ENCODE results near the gene SIDT1. TPM values are rescaled to one million over a fixed set of nuclear protein-coding genes. Genes with fewer than 3 reads are reported as not detected.

Gene SIDT1
- total and polyA plus RNA-seq, 5 donors = 0.16 to 1.9 (median 0.66) TPM

DNA sequence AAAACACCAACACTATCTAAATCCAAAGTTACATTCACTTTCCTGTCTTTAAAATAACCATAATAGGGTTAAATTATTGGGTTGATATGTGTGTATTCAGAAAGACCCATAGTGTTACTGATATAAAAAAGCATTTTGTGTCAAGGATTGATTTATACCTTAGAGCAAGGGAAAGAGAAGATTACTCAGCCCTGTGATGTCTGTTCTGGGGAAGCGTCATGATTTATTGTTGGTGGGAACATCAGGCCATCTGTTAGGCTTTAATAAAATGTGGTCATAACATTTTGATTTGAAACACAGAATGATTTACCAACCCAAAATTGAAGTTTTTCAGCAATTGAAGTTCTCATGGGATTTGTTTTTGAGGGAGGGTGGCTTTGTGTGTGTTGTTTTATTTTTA is 33.2 kb downstream of the SIDT1 start:
- Histone ChIP-seq H3K27ac (ENCODE audit: low read length) (no peak overlapping the region), H3K9me3 (ENCODE audit: control insufficient read depth, low read length) (no peaks in the 10 kb centered on the region), H3K27me3 (ENCODE audit: control insufficient read depth, insufficient read depth) (no peaks in the 10 kb centered on the region), H3K4me1 (ENCODE audit: control insufficient read depth, insufficient read depth, low read length) (peaks cover 1% of the 10 kb centered on the region), H3K4me3 (ENCODE audit: low read length) (no peak overlapping the region)
- DNase-seq (no peak), ATAC-seq (no peak)
- 78% methylated on average over 1 of the region's 1 CpG for WGBS
- intact Hi-C loops (cut with DNase I) = no loop called here

DNA sequence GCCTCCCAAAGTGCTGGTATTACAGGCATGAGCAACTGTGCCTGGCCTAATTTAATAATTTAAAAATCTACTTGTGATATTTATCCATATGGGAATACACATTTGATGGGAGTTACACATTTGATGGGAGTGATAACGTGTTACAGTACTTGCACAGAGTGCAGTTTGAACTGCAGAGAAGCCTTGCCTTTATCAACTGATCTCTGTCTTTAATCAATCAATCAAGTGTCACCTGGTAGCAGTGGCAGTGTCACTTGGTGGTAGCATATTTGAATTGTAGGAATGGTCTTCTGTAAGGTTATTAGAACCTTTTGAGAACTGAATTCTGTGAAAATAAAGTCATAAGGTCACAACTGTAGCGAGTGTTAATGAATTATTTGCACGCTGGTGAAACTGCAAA is 37.8 kb downstream of the SIDT1 start:
- ATAC-seq = no peak
- Histone ChIP-seq H3K27me3 (ENCODE audit: control insufficient read depth, insufficient read depth) (no peaks in the 10 kb centered on the region), H3K4me1 (ENCODE audit: control insufficient read depth, insufficient read depth, low read length) (no peaks in the 10 kb centered on the region), H3K4me3 (ENCODE audit: low read length) (no peak overlapping the region), H3K9me3 (ENCODE audit: control insufficient read depth, low read length) (no peaks in the 10 kb centered on the region), H3K27ac (ENCODE audit: low read length) (no peak overlapping the region)
- intact Hi-C loops (cut with DNase I) = loop anchor here in 1 of 4 donors (10.0 kb wide), 1 partner anchor 75 kb away; no protein-coding TSS in a partner anchor
- 85% methylated on average over 3 of the region's 3 CpGs for WGBS
- DNase-seq = no peak

DNA sequence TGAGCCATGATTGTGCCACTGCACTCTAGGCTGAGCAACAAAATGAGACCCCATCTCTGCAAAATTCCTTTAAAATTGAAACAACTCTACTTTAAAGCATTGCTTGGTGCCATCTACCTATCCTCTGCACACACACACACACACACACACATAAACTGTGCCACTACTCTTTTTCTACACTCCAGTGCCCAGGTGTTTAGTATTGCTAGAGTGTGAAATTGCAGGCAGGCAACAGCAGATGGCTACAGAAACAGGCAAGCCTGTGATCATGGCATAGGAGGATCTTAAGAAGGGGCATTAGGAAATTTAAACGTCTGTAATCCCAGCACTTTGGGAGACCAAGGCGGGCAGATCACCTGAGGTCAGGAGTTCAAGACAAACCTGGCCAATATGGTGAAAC is 39.0 kb downstream of the SIDT1 start:
- intact Hi-C loops (cut with DNase I) = loop anchor here in 1 of 4 donors (10.0 kb wide), 1 partner anchor 77 kb away; no protein-coding TSS in a partner anchor
- Histone ChIP-seq H3K4me3 (ENCODE audit: low read length) (no peak overlapping the region), H3K4me1 (ENCODE audit: control insufficient read depth, insufficient read depth, low read length) (no peaks in the 10 kb centered on the region), H3K27me3 (ENCODE audit: control insufficient read depth, insufficient read depth) (no peaks in the 10 kb centered on the region), H3K9me3 (ENCODE audit: control insufficient read depth, low read length) (no peaks in the 10 kb centered on the region), H3K27ac (ENCODE audit: low read length) (no peak overlapping the region)
- DNase-seq (no peak), ATAC-seq (no peak)
- 72% methylated on average over 2 of the region's 2 CpGs for WGBS

DNA sequence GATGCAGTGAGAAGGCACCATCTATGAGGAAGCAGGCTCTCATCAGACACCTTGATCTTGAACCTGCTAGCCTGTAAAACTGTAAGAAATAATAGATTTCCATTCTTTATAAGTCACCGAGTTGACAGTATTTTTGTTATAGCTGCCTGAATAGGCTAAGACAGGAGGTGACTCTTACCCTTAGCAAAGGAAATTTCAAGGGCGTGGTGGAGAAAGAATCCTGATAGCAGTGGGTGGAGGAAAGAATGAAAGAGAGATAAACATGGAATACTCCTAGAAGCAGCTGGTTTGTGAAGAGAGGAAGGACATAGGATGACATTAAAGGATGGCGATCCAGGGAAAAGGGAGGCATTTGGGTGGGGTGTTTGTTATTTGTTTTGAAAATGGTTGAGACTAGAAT is 41.4 kb downstream of the SIDT1 start:
- no peaks in the 10 kb centered on the region for H3K4me1 ChIP-seq (ENCODE audit: control insufficient read depth, insufficient read depth, low read length)
- H3K27ac ChIP-seq (ENCODE audit: low read length) = no peak overlapping the region
- intact Hi-C loops (cut with DNase I) = loop anchor here in 1 of 4 donors (10.0 kb wide), 1 partner anchor 79 kb away; no protein-coding TSS in a partner anchor
- H3K4me3 ChIP-seq (ENCODE audit: low read length) = no peak overlapping the region
- H3K9me3 ChIP-seq (ENCODE audit: control insufficient read depth, low read length) = no peaks in the 10 kb centered on the region
- no peaks in the 10 kb centered on the region for H3K27me3 ChIP-seq (ENCODE audit: control insufficient read depth, insufficient read depth)
- WGBS = 56% methylated on average over 3 of the region's 3 CpGs
- no peak for ATAC-seq
- no peak for DNase-seq

DNA sequence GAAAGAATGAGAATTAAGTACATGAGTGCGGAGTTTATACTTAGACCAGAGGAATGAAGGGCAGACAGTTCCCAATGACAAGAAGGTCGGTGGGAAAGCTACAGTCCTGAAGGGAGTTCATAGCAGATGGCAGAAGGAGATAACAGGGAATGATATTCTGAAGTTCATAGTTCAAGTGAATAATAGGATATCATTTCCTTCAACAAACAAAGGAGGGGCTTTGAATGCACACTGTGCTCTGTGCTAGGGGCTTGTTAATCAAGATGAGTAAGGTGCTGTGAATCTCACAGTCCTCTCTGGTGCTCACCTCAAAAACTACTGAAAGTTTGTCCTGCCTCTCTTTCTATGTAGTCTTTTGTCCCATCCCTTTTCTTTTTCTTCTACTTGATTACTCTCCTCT is 41.9 kb downstream of the SIDT1 start:
- Histone ChIP-seq H3K9me3 (ENCODE audit: control insufficient read depth, low read length) (no peaks in the 10 kb centered on the region), H3K4me3 (ENCODE audit: low read length) (no peak overlapping the region), H3K27ac (ENCODE audit: low read length) (no peak overlapping the region), H3K27me3 (ENCODE audit: control insufficient read depth, insufficient read depth) (no peaks in the 10 kb centered on the region), H3K4me1 (ENCODE audit: control insufficient read depth, insufficient read depth, low read length) (no peaks in the 10 kb centered on the region)
- WGBS = 59% methylated on average over 2 of the region's 2 CpGs
- intact Hi-C loops (cut with DNase I) = loop anchor here in 1 of 4 donors (10.0 kb wide), 1 partner anchor 79 kb away; no protein-coding TSS in a partner anchor
- DNase-seq (no peak), ATAC-seq (no peak)

DNA sequence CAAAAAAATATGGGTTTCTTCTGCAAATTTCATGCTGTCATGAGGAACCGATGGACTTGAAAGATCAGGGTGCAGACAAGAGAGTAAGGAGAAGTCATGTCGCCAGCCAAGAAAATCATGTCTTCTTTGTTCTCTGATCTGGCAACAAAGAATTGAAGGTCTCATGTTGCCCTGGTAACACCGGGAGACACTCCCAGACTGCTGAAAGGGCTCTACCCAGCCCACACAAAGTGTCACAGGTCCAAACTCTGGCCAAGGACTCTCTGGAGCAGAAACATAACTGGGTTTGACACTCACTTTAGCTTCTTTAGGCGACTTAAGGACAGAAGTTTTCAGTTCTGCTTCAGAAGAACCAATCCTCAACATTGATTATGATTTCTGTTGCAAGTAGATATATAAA is 42.9 kb downstream of the SIDT1 start:
- DNase-seq = no peak
- Histone ChIP-seq H3K27me3 (ENCODE audit: control insufficient read depth, insufficient read depth) (no peaks in the 10 kb centered on the region), H3K4me1 (ENCODE audit: control insufficient read depth, insufficient read depth, low read length) (no peaks in the 10 kb centered on the region), H3K4me3 (ENCODE audit: low read length) (no peak overlapping the region), H3K27ac (ENCODE audit: low read length) (no peak overlapping the region), H3K9me3 (ENCODE audit: control insufficient read depth, low read length) (no peaks in the 10 kb centered on the region)
- intact Hi-C loops (cut with DNase I) = loop anchor here in 1 of 4 donors (10.0 kb wide), 1 partner anchor 80 kb away; no protein-coding TSS in a partner anchor
- ATAC-seq = peak in 1 of 2 donors; percentile 72
- 39% methylated on average over 4 of the region's 4 CpGs for WGBS

DNA sequence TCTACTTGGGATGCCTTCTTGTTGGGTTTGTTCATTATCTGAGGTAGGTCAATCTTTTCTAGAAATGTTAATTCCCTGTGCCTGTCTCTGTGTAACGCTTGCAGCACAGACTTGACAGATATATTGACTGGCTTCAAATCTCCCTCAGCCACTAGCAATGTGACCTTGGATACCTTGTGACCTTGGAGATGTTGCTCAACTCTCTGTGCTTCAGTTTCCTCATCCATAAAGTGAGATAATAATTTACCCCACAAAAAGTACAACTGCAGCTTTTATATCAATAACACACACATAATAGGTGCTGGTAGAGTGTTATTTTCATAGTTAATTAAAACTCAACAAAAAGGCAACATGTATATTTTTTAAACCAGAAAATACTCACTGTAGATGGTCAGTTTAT is 52.9 kb downstream of the SIDT1 start:
- Histone ChIP-seq H3K27me3 (ENCODE audit: control insufficient read depth, insufficient read depth) (no peaks in the 10 kb centered on the region), H3K4me3 (ENCODE audit: low read length) (no peak overlapping the region), H3K27ac (ENCODE audit: low read length) (no peak overlapping the region), H3K9me3 (ENCODE audit: control insufficient read depth, low read length) (no peaks in the 10 kb centered on the region), H3K4me1 (ENCODE audit: control insufficient read depth, insufficient read depth, low read length) (no peaks in the 10 kb centered on the region)
- ATAC-seq (no peak), DNase-seq (no peak)
- WGBS = 84% methylated on average over 1 of the region's 1 CpG
- intact Hi-C loops (cut with DNase I) = no loop called here

DNA sequence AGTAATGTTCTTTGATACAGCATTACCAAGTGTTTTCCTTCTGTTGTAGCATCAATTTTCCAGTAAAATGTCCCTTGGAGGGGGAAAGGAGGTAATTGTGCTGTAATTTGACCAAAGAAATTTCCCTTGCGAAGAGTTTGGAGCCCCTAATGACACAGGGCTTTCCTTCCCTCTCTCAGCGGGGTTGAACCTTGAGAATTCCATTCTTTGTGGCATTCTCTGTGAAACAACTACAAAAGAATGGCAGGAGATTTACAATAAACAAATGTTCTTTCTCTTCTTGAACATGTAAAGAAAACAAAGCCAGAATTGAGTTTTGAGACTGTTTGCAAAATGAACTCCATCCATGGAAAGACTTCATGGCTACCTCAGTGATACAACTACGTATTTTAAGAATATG is 53.4 kb downstream of the SIDT1 start:
- Histone ChIP-seq H3K4me1 (ENCODE audit: control insufficient read depth, insufficient read depth, low read length) (no peaks in the 10 kb centered on the region), H3K27me3 (ENCODE audit: control insufficient read depth, insufficient read depth) (no peaks in the 10 kb centered on the region), H3K9me3 (ENCODE audit: control insufficient read depth, low read length) (no peaks in the 10 kb centered on the region), H3K4me3 (ENCODE audit: low read length) (no peak overlapping the region), H3K27ac (ENCODE audit: low read length) (no peak overlapping the region)
- ATAC-seq (no peak), DNase-seq (no peak)
- WGBS = 79% methylated on average over 3 of the region's 3 CpGs
- intact Hi-C loops (cut with DNase I) = no loop called here

DNA sequence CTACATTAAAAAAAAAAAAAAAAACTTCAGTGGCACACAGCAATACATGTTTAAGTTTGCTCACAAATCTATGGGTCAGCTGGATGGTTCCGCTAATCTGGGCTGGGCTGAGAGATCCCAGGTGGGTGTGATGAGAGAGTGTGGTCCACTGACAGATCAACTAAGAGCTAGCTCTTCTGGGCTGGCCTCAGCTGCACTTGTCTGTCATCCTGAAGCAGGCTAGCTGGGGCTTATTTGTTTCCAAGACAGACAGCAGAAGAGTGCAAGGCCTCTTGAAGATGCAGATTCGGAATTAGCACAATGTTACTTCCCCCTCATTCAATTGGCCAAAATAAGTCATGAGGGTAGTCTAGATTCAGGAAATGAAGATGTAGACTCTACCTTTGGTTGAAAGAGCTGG is 56.5 kb downstream of the SIDT1 start:
- Histone ChIP-seq H3K4me1 (ENCODE audit: control insufficient read depth, insufficient read depth, low read length) (no peaks in the 10 kb centered on the region), H3K4me3 (ENCODE audit: low read length) (no peak overlapping the region), H3K9me3 (ENCODE audit: control insufficient read depth, low read length) (no peaks in the 10 kb centered on the region), H3K27me3 (ENCODE audit: control insufficient read depth, insufficient read depth) (no peaks in the 10 kb centered on the region), H3K27ac (ENCODE audit: low read length) (no peak overlapping the region)
- ATAC-seq (no peak), DNase-seq (no peak)
- WGBS = 90% methylated on average over 2 of the region's 2 CpGs
- intact Hi-C loops (cut with DNase I) = no loop called here

DNA sequence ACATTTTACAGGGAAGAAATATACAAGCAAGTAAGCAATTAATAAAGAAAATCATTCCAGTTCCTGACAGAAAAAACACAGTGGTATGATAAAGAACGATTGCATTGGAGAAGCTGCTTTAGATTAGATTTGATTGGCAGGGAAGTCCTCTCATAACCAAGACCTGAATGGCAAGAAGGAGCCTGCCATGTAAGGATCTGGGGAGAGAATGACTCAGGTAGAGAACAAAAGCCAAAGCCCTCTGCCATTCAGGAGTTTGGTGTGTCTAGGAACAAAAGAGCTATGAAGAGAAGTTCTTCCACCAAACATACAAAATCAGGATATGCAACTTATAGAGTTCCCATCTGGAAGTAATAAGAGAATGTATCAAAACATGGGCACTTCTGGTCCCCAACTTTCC is 57.6 kb downstream of the SIDT1 start:
- H3K27ac ChIP-seq (ENCODE audit: low read length) = no peak overlapping the region
- DNase-seq = no peak
- no peaks in the 10 kb centered on the region for H3K27me3 ChIP-seq (ENCODE audit: control insufficient read depth, insufficient read depth)
- no peaks in the 10 kb centered on the region for H3K9me3 ChIP-seq (ENCODE audit: control insufficient read depth, low read length)
- no peak for ATAC-seq
- intact Hi-C loops (cut with DNase I) = no loop called here
- WGBS = 37% methylated on average over 1 of the region's 1 CpG
- H3K4me3 ChIP-seq (ENCODE audit: low read length) = no peak overlapping the region
- H3K4me1 ChIP-seq (ENCODE audit: control insufficient read depth, insufficient read depth, low read length) = no peaks in the 10 kb centered on the region

DNA sequence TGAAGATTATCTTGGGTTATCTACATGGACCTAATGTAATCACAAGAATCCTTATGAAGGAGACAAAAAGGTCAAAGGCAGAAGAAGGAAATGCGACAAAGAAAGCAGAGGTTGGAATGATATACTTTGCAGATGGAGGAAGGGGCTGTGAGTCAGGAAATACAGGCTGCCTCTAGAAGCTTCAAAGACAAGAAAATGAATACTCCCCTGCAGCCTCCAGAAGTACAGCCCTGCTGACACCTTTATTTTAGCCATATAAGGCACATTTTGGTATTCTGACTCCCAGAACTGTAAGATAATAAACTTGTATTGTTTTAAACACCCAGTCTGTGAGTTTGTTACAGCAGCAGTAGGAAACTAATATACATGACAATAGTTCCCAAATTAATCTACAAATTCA is 58.6 kb downstream of the SIDT1 start:
- H3K4me3 ChIP-seq (ENCODE audit: low read length) = no peak overlapping the region

DNA sequence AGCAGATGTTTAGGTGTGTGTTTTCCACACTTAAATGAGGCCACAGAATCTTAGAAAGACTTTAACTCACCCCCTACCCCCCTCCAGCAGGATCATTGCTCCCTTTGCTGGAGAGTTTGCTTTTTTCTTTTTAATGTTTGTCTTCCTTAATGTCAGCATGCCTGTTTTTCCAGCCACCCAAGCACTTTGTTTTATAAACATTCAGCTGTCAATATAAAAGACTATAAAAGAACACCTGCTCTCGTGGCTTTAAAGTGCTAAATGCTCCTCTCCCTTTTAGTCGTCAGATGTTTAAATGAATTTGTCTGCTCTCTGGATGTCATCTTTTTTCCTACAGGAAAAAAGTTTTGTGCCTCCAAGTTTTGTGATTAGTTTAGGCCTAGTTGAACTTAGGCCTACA is 61.7 kb downstream of the SIDT1 start:
- no peak for DNase-seq
- intact Hi-C loops (cut with DNase I) = no loop called here
- H3K27ac ChIP-seq (ENCODE audit: low read length) = no peak overlapping the region
- WGBS = 59% methylated on average over 2 of the region's 2 CpGs
- no peak for ATAC-seq
- no peaks in the 10 kb centered on the region for H3K4me1 ChIP-seq (ENCODE audit: control insufficient read depth, insufficient read depth, low read length)
- H3K4me3 ChIP-seq (ENCODE audit: low read length) = no peak overlapping the region
- no peaks in the 10 kb centered on the region for H3K9me3 ChIP-seq (ENCODE audit: control insufficient read depth, low read length)
- no peaks in the 10 kb centered on the region for H3K27me3 ChIP-seq (ENCODE audit: control insufficient read depth, insufficient read depth)

More for the DNA sequence above, 58.6 kb downstream of the SIDT1 start:
- Histone ChIP-seq H3K27ac (ENCODE audit: low read length) (no peak overlapping the region), H3K27me3 (ENCODE audit: control insufficient read depth, insufficient read depth) (no peaks in the 10 kb centered on the region), H3K4me1 (ENCODE audit: control insufficient read depth, insufficient read depth, low read length) (no peaks in the 10 kb centered on the region), H3K9me3 (ENCODE audit: control insufficient read depth, low read length) (no peaks in the 10 kb centered on the region)
- intact Hi-C loops (cut with DNase I) = no loop called here
- 25% methylated on average over 1 of the region's 1 CpG for WGBS
- ATAC-seq = no peak
- no peak for DNase-seq

Data from right cardiac atrium (tissue), 5 donors.